GM19351 (cell line): ENCODE data around the gene RCVRN.

ENCODE experiments used
- ATAC-seq: cut with Tn5 transposase; IDR thresholded peaks from one replicate; pipeline ENCODE4 v1.9.1; 2021; ENCODE audit warnings: mild to moderate bottlenecking, moderate library complexity; ENCODE audit not compliant: unreplicated experiment

Gene RCVRN

GRCh38 chr17:9899280-9900043 lies 5.6 kb downstream of the RCVRN start:
- ATAC-seq: no peak

DNA sequence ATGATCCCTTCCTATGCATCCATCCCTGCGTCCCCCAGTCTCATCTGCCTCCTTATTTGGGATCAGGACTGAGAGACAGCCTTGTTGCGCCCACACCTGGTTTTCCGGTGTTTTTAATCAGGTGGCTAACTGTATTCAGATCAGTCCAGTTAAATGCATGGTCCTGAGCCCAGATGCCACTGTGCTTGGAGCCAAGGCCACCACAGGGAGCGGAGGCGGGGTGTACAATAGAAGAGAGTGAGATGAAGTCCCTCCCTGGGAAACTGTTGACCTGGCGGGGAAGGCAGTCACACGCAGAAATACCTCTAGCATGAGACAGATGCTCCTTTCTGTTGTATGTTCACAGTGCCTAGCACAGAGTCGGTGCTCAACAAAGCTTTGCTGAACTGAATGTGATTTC lies 6.3 kb downstream of the RCVRN start:
- no peak for ATAC-seq

DNA sequence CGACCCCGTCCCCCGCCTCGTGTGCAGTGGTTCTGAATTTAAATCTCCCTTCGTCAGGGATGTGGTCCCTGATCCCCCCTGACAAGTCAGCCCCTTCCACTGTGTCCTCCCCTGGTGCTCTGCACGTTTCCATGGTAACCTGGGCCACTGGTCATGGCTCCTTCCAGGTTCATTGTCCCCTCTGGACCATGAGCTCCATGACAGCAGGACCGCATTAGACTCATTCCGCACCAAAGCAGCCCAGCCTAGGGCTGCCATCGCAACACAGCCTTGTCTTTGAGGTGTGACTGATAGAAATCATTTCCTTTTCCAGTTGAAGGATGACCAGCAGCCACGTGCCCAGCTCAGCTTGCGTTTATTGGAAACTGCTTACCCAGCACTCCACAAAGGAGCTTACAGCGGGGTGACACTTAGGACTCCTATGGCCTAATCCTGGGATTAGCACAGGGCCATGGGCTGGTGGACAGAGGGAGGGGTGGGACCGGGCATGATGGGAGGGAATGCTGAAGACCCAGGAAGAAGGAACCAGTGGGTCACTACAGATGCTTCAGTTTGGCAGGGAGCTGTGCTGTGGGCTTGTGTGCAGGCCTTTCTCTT lies 7.6 kb downstream of the RCVRN start:
- no peak for ATAC-seq

DNA sequence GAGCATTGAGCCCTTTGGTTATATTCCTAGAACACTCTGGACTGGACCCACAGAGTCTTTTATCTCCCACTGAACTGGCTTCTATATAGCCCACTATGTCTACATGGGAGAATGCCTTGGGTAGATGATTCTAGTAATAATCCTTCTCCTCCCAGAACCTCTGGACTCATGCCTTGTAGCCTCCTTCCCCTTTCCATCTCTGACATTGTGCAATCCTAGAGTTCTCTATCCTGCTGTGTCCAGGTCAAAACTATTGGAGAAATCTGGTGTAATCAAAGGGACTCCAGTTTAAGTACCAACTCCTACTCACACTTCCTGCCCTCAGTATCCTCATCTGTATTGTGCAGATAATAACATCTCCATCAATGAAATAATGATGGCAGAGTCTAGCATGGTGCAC lies 9.1 kb downstream of the RCVRN start:
- ATAC-seq: no peak

GRCh38 chr17:9894231-9894630 lies 10.8 kb downstream of the RCVRN start:
- no peak for ATAC-seq

- no peak for ATAC-seq
These were observed 11.6 kb downstream of the RCVRN start for GRCh38 chr17:9893411-9894012.

DNA sequence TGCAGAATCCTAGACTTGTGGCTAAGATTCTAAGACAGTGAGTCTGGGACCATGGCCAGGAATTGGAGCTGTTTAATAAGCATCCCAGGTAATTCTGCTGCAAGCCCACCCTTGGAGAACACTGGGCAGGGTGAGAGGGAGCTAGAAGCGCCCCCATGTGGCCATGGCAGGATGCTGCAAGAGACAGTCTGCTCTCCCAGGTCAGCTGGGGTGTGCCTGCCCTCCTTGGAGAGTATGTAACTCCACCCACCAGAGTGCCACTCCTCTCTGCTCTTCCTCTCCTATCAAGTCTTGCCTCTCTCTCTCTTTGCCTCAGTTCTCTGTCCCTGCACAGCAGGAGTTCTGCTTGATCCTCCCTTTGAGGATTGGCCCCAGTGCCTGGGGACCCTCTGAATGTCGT lies 14.9 kb downstream of the RCVRN start:
- ATAC-seq: peak; percentile 43

GRCh38 chr17:9887508-9887907 lies 17.6 kb downstream of the RCVRN start:
- no peak for ATAC-seq

DNA sequence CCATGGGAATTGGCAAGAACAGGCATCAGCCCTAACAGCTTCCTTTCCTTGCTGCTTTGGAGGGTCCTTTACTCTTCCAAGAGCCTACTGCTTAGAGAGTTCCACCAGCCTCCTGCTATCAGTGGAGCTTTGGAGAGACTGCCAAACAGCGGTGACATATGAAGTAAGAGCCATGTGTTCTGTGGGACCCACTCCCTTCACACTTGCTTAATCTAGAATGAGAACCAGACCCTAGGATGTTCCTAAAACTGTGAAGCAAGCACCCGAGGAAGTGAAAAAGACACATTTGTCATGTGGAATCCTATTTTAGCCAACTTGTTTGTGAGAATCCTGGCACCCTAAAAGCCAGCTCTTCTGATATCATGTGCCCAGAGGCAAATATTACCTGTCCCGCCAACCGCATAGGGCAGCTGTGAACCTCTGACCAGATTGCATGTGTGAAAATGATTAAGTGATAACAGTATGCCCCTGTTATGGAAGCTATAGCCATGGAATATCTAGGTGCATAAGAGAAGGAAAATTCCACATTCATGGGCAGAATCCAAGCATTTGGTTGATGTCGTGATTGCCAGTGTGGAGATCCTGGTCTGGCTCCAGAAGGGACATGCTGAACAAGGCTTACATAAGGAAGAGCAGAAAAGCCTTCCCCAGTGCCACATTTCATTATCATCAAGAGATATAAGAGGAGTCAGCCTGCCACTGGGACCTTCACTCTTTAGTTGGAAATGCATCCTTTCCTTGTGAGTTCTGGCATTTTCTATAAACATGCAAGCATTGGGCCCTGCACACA lies 18.7 kb downstream of the RCVRN start:
- ATAC-seq: no peak

- no peak for ATAC-seq
These were observed 21.6 kb downstream of the RCVRN start for GRCh38 chr17:9883451-9883850.

DNA sequence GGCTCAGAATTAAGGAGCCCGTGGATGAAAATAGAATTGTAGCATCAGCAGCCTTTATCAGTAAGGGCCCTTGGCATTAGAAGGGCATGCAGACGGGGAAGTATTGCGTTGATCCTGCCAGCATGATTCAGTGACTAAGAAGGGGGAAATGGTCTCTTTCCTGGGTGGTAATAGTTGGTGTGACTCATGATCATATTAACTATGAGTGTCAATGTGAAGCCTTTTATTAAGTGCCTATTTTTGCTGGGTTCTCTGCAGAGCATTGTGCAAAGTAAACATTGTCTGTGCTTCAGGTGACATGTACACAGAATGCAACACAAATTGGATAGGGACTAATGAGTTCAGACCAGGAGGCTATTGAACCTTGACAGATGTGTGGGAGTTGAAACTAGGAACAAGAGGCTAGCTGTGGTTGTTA lies 24.5 kb downstream of the RCVRN start:
- ATAC-seq: peak; percentile 66

DNA sequence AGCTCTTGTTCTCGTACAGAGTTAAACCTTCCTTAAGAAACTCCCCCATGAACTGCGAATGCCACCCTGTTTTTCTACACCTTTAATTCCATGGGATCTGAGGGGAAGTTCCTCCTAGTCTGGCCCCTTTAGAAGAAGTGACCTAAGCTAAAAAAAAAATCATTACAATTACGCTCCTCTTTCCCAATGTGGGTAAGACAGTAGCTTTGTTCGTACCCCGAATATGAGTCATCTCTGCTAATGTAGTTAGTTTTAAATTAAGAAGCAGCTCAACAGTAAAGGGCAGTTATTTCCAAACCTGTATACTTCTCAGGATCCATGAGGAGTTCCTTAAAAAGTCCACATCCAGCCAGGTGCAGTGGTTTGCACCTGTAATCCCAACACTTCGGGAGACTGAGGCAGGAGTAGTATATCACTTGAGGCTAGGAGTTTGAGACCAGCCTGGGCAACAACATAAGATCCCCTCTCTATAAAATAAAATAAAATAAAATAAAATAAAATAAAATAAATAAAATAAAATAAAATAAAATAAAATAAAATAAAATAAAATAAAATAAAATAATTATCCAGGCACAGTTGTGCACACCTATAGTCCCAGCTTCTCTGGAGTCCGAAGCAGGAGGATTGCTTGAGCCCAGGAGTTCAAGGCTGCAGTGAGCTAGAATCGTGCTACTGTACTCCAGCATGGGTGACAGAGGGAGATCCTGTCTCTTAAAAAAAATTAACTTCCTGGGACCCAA lies 26.1 kb downstream of the RCVRN start:
- ATAC-seq: no peak

- ATAC-seq: no peak
These were observed 26.7 kb downstream of the RCVRN start for GRCh38 chr17:9878356-9878755.

GRCh38 chr17:9875441-9875840 lies 29.6 kb downstream of the RCVRN start:
- ATAC-seq: no peak

GRCh38 chr17:9874722-9875121 lies 30.3 kb downstream of the RCVRN start:
- ATAC-seq: no peak

GRCh38 chr17:9872852-9873251 lies 32.2 kb downstream of the RCVRN start:
- ATAC-seq: no peak

DNA sequence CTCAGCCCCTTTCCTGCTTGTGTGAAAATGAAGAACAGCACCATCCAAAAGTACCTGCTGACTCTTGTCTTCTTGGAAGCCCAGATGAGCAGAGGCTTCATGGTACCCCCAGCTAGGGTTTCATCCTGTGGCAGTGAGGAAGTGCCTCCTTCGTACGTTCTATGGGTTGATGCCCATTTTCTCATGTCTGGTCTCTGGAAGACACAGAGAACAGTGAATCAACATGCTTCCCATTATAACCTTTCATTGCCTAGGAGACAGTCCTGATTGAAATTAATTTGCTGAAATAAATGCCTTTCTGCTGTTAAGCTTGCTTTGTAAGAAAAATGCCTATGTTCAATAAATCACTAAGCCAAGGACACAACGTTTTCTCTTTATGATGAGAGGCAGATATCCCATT lies 36.5 kb downstream of the RCVRN start:
- ATAC-seq: no peak

DNA sequence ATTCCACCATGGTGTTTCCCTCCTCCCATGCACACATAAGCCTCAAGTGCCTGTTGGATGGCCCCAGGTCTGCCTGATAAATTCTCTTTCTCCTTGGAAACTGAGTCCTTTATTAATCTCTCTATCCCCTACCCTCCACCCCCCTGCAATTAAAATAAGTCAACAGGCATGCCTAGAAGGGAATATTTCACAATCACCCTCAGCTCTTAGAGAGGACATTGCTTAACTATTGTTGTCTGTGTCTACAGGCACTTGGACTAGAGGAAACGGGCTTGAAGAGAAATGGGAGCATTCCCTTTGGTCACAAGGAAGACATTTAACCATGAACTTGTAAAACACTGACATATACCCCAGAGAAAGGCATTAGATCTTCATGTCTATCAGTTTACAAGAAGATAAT lies 39.5 kb downstream of the RCVRN start:
- ATAC-seq: no peak

DNA sequence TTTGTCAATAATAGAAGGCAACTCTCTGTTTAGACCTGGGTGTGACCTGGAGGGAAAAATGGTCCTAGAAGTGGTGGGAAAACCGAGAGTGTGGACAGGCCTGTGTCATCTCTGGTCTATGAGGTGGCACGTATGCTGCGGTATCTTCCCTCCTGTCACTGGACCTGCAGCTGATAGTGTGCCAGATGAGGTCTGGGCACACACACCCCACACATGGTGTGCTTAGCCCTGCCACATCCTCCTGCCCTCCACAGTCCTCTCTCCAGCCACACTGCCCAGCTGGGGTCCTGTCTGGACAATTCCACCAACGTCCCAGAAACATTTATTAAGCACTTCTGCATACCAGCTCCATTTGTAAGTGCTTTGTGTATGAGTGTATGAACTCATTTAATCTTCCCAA lies 42.1 kb downstream of the RCVRN start:
- no peak for ATAC-seq

- ATAC-seq: no peak
These were observed 42.9 kb downstream of the RCVRN start for GRCh38 chr17:9862220-9862619.

DNA sequence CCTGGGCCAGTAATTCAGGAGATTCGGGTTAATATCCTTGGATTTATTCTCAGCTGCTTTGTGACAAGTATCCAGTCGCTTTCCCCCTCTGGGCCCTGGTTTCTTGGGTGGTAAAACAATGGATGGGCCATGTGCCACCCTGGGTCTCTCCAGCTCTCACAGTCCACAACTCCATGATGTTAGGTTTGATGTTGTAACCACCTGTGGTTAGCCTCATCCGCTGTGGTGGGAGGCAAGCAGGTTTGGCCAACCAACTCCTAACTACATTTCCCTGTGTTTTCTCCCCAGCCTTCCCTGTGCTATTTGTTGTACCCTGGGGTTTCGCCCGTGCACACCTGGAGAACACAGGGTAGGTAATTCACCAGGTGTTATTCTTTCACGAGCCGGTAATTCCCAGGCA lies 44.2 kb downstream of the RCVRN start:
- ATAC-seq: no peak
